GM23338 (cell line): ENCODE data around the gene DRC7. TPM values are rescaled to one million over a fixed set of nuclear protein-coding genes. Genes with fewer than 3 reads are reported as not detected.

Source experiments
- ATAC-seq: fragments of 200-7000 bp; cut with Tn5 transposase; 3 replicates; pipeline ENCODE4 v1.9.1; 2020
- DNase-seq: peaks from one replicate; pipeline ENCODE4 v3.0.0-alpha.2; 2015; ENCODE audit warnings: low spot score
- H2AFZ ChIP-seq: fragments of 200-600 bp; sonication (generic); 2 replicates; pipeline ENCODE4 v1.8.0; 2016; ENCODE audit warnings: antibody characterized with exemption, mild to moderate bottlenecking, moderate library complexity
- H3F3A ChIP-seq: fragments of 200-600 bp; sonication (generic); replicated peaks from 2 replicates; pipeline ENCODE4 v1.8.0; 2017; ENCODE audit warnings: antibody characterized with exemption, mixed run types, low read depth
- H3K27ac ChIP-seq: fragments of 200-600 bp; sonication (generic); 2 replicates; pipeline ENCODE4 v1.6.1; 2016; ENCODE audit warnings: low read depth
- H3K27me3 ChIP-seq: fragments of 200-600 bp; sonication (generic); 2 replicates; pipeline ENCODE4 v1.8.0; 2016; ENCODE audit warnings: mild to moderate bottlenecking, mixed run types, moderate library complexity; ENCODE audit not compliant: insufficient read depth
- H3K36me3 ChIP-seq: fragments of 200-600 bp; sonication (generic); 2 replicates; pipeline ENCODE4 v1.8.0; 2016; ENCODE audit warnings: mild to moderate bottlenecking; ENCODE audit not compliant: insufficient read depth
- H3K4me1 ChIP-seq: fragments of 200-600 bp; sonication (generic); 2 replicates; pipeline ENCODE4 v1.8.0; 2016; ENCODE audit warnings: mild to moderate bottlenecking, moderate library complexity; ENCODE audit not compliant: insufficient read depth
- H3K4me2 ChIP-seq: fragments of 200-600 bp; sonication (generic); 2 replicates; pipeline ENCODE4 v1.7.1; 2017; ENCODE audit warnings: mixed run types
- H3K4me3 ChIP-seq: fragments of 200-600 bp; sonication (generic); 2 replicates; pipeline ENCODE4 v1.6.1; 2016; ENCODE audit warnings: mixed run types
- H3K79me2 ChIP-seq: fragments of 200-600 bp; sonication (generic); replicated peaks from 2 replicates; pipeline ENCODE4 v1.8.0; 2017; ENCODE audit warnings: mild to moderate bottlenecking; ENCODE audit not compliant: insufficient read depth
- H3K9me2 ChIP-seq: fragments of 200-600 bp; sonication (generic); 2 replicates; pipeline ENCODE4 v1.8.0; 2017; ENCODE audit not compliant: insufficient read depth
- H4K20me1 ChIP-seq: fragments of 200-600 bp; sonication (generic); replicated peaks from 2 replicates; pipeline ENCODE4 v1.8.0; 2017; ENCODE audit warnings: mild to moderate bottlenecking; ENCODE audit not compliant: insufficient read depth
- H3K27ac Mint-ChIP-seq: 2 replicates; pipeline ENCODE4 v1.8.0; 2020; ENCODE audit warnings: inconsistent platforms, mild to moderate bottlenecking, moderate library complexity, mixed read lengths
- H3K27me3 Mint-ChIP-seq: 3 replicates; pipeline ENCODE4 v1.8.0; 2022; ENCODE audit warnings: low read depth, mild to moderate bottlenecking, moderate library complexity, mixed read lengths, inconsistent platforms; ENCODE audit not compliant: insufficient read depth, poor library complexity
- H3K36me3 Mint-ChIP-seq: 3 replicates; pipeline ENCODE4 v1.8.0; 2021; ENCODE audit warnings: low read depth, mild to moderate bottlenecking, inconsistent platforms, moderate library complexity, mixed read lengths
- H3K4me1 Mint-ChIP-seq: 3 replicates; pipeline ENCODE4 v1.8.0; 2020; ENCODE audit warnings: mild to moderate bottlenecking, inconsistent platforms, mixed read lengths
- H3K4me3 Mint-ChIP-seq: 3 replicates; pipeline ENCODE4 v1.8.0; 2021; ENCODE audit warnings: moderate library complexity, mild to moderate bottlenecking, inconsistent platforms, mixed read lengths
- H3K9me3 Mint-ChIP-seq: 3 replicates; pipeline ENCODE4 v1.8.0; 2020; ENCODE audit warnings: moderate library complexity, mild to moderate bottlenecking, inconsistent platforms, mixed read lengths
- CREB1 ChIP-seq: fragments of 250-450 bp; sonication (Bioruptor Pico); IDR thresholded peaks from 2 replicates; pipeline ENCODE4 v1.5.0; 2020; ENCODE audit warnings: low read depth, mild to moderate bottlenecking, moderate library complexity
- CTCF ChIP-seq, 2 experiments: fragments of 200-600 bp in 1 of 2; sonication (generic) in 1 of 2; conservative IDR thresholded peaks; 2 replicates each; pipeline versions ENCODE4 v1.5.1 to v1.6.1; 2016 to 2017; ENCODE audit warnings: antibody characterized with exemption in 2 of 2, low read depth in 2 of 2, mild to moderate bottlenecking in 2 of 2, moderate library complexity in 1 of 2
- EZH2phosphoT487 ChIP-seq: fragments of 200-600 bp; sonication (generic); IDR thresholded peaks from one replicate; pipeline ENCODE4 v1.8.1; 2018; ENCODE audit warnings: antibody characterized with exemption; ENCODE audit not compliant: unreplicated experiment
- NANOG ChIP-seq: IDR thresholded peaks from 2 replicates; pipeline ENCODE4 v1.6.1; 2016; ENCODE audit warnings: antibody characterized with exemption, borderline replicate concordance
- STAT1 ChIP-seq: IDR thresholded peaks from one replicate; pipeline ENCODE4 v1.6.1; 2016; ENCODE audit warnings: antibody characterized with exemption; ENCODE audit not compliant: unreplicated experiment
- ZNF331 ChIP-seq: fragments of 250-450 bp; sonication (Bioruptor Pico); IDR thresholded peaks from 2 replicates; pipeline ENCODE4 v1.5.0; 2020; ENCODE audit warnings: low read depth, mild to moderate bottlenecking, moderate library complexity
- polyA plus RNA-seq: library from polyadenylated mRNA; unstranded; fragments of >200 nt; fragmentation: Nextera tagmentation; extraction: Ambion mirVana; gene quantifications from 2 replicates; pipeline ENCODE4 v1.2.1, GENCODE V29; 2016
- total RNA-seq: library from RNA; depleted of rRNA; stranded (reverse); fragments of >200 nt; shearing (Covaris generic); gene quantifications from 2 replicates; pipeline ENCODE4 v1.2.3, GENCODE V29; 2014
- TF ChIP-seq, protein P1 (sequence below): fragments of 250-450 bp; sonication (Bioruptor Pico); IDR thresholded peaks from 2 replicates; pipeline ENCODE4 v1.5.0; 2020; ENCODE audit warnings: mild to moderate bottlenecking, moderate library complexity
- TF ChIP-seq, protein P2 (sequence below): IDR thresholded peaks from 2 replicates; pipeline ENCODE4 v1.6.1; 2016; ENCODE audit warnings: antibody characterized with exemption
- TF ChIP-seq, protein P3 (sequence below): IDR thresholded peaks from one replicate; pipeline ENCODE4 v1.6.1; 2018; ENCODE audit warnings: antibody characterized with exemption; ENCODE audit not compliant: unreplicated experiment

The DRC7 gene
- total and polyA plus RNA-seq, 2 experiments from 2014 or later: not detected

DNA sequence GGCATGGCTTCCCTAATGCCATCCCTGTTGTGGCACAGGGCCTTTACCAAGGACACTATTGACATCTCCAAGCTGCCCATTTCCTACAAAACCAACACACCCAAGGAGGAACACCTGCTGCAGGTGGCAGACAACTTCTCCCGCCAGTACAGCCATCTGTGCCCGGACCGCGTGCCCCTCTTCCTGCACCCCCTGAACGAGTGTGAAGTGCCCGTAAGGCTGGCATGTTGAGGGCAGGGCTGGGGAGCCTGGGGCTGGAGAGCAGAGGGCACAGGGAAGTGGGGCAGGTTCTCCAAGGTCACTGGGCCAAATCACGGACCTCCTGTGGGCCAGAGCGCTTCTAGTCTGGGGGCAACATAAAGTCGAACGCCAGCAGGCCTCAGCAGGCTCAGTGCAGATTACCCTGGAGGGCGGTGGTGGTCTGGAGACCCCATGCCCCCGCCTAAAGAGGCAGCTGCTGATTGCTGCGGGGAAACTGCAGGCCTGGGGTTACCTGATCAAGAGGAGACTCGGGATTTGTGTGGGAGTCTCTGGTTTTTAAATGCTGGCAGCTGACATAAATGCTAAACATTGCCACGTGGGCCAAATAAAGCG is 4.3 kb downstream of the DRC7 start:
- no peak overlapping the region for H3K4me3 Mint-ChIP-seq
- Histone ChIP-seq H3K27me3 (no peaks in the 10 kb centered on the region), H3K36me3 (no peaks in the 10 kb centered on the region), H4K20me1 (no peaks in the 10 kb centered on the region), H2AFZ (no peak overlapping the region), H3K4me2 (no peak overlapping the region), H3K79me2 (no peaks in the 10 kb centered on the region), H3K27ac (no peak overlapping the region), H3K9me2 (no peaks in the 10 kb centered on the region), H3K4me3 (no peak overlapping the region), H3K4me1 (no peaks in the 10 kb centered on the region), H3F3A (no peaks in the 10 kb centered on the region)
- DNase-seq: no peak
- no peak overlapping the region for H3K27ac Mint-ChIP-seq
- no peaks in the 10 kb centered on the region; the same call in 2 of the 3 replicates for H3K9me3 Mint-ChIP-seq
- H3K4me1 Mint-ChIP-seq: peaks cover 3% of the 10 kb centered on the region; the same call in 2 of the 3 replicates
- no peaks in the 10 kb centered on the region for H3K36me3 Mint-ChIP-seq
- H3K27me3 Mint-ChIP-seq: peaks cover 2% of the 10 kb centered on the region
- no peak for ATAC-seq
- TF ChIP-seq NANOG (no peak), STAT1 (no peak), ZNF331 (no peak), EZH2phosphoT487 (no peak), CREB1 (CRISPR knock-in tag) (no peak), CTCF (conservative IDR thresholded peaks at IDR 0.05; ENCODE audit: low read depth in 2 of 2) (no peak)
- TF ChIP-seq, protein P1, sequence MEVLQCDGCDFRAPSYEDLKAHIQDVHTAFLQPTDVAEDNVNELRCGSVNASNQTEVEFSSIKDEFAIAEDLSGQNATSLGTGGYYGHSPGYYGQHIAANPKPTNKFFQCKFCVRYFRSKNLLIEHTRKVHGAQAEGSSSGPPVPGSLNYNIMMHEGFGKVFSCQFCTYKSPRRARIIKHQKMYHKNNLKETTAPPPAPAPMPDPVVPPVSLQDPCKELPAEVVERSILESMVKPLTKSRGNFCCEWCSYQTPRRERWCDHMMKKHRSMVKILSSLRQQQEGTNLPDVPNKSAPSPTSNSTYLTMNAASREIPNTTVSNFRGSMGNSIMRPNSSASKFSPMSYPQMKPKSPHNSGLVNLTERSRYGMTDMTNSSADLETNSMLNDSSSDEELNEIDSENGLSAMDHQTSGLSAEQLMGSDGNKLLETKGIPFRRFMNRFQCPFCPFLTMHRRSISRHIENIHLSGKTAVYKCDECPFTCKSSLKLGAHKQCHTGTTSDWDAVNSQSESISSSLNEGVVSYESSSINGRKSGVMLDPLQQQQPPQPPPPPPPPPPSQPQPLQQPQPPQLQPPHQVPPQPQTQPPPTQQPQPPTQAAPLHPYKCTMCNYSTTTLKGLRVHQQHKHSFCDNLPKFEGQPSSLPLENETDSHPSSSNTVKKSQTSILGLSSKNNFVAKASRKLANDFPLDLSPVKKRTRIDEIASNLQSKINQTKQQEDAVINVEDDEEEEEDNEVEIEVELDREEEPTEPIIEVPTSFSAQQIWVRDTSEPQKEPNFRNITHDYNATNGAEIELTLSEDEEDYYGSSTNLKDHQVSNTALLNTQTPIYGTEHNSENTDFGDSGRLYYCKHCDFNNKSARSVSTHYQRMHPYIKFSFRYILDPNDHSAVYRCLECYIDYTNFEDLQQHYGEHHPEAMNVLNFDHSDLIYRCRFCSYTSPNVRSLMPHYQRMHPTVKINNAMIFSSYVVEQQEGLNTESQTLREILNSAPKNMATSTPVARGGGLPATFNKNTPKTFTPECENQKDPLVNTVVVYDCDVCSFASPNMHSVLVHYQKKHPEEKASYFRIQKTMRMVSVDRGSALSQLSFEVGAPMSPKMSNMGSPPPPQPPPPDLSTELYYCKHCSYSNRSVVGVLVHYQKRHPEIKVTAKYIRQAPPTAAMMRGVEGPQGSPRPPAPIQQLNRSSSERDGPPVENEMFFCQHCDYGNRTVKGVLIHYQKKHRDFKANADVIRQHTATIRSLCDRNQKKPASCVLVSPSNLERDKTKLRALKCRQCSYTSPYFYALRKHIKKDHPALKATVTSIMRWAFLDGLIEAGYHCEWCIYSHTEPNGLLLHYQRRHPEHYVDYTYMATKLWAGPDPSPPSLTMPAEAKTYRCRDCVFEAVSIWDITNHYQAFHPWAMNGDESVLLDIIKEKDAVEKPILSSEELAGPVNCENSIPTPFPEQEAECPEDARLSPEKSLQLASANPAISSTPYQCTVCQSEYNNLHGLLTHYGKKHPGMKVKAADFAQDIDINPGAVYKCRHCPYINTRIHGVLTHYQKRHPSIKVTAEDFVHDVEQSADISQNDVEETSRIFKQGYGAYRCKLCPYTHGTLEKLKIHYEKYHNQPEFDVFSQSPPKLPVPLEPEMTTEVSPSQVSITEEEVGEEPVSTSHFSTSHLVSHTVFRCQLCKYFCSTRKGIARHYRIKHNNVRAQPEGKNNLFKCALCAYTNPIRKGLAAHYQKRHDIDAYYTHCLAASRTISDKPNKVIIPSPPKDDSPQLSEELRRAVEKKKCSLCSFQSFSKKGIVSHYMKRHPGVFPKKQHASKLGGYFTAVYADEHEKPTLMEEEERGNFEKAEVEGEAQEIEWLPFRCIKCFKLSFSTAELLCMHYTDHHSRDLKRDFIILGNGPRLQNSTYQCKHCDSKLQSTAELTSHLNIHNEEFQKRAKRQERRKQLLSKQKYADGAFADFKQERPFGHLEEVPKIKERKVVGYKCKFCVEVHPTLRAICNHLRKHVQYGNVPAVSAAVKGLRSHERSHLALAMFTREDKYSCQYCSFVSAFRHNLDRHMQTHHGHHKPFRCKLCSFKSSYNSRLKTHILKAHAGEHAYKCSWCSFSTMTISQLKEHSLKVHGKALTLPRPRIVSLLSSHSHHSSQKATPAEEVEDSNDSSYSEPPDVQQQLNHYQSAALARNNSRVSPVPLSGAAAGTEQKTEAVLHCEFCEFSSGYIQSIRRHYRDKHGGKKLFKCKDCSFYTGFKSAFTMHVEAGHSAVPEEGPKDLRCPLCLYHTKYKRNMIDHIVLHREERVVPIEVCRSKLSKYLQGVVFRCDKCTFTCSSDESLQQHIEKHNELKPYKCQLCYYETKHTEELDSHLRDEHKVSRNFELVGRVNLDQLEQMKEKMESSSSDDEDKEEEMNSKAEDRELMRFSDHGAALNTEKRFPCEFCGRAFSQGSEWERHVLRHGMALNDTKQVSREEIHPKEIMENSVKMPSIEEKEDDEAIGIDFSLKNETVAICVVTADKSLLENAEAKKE (CRISPR knock-in tag): no peak
- TF ChIP-seq, protein P2, sequence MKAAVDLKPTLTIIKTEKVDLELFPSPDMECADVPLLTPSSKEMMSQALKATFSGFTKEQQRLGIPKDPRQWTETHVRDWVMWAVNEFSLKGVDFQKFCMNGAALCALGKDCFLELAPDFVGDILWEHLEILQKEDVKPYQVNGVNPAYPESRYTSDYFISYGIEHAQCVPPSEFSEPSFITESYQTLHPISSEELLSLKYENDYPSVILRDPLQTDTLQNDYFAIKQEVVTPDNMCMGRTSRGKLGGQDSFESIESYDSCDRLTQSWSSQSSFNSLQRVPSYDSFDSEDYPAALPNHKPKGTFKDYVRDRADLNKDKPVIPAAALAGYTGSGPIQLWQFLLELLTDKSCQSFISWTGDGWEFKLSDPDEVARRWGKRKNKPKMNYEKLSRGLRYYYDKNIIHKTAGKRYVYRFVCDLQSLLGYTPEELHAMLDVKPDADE: no peak
- TF ChIP-seq, protein P3, sequence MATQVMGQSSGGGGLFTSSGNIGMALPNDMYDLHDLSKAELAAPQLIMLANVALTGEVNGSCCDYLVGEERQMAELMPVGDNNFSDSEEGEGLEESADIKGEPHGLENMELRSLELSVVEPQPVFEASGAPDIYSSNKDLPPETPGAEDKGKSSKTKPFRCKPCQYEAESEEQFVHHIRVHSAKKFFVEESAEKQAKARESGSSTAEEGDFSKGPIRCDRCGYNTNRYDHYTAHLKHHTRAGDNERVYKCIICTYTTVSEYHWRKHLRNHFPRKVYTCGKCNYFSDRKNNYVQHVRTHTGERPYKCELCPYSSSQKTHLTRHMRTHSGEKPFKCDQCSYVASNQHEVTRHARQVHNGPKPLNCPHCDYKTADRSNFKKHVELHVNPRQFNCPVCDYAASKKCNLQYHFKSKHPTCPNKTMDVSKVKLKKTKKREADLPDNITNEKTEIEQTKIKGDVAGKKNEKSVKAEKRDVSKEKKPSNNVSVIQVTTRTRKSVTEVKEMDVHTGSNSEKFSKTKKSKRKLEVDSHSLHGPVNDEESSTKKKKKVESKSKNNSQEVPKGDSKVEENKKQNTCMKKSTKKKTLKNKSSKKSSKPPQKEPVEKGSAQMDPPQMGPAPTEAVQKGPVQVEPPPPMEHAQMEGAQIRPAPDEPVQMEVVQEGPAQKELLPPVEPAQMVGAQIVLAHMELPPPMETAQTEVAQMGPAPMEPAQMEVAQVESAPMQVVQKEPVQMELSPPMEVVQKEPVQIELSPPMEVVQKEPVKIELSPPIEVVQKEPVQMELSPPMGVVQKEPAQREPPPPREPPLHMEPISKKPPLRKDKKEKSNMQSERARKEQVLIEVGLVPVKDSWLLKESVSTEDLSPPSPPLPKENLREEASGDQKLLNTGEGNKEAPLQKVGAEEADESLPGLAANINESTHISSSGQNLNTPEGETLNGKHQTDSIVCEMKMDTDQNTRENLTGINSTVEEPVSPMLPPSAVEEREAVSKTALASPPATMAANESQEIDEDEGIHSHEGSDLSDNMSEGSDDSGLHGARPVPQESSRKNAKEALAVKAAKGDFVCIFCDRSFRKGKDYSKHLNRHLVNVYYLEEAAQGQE: no peak
